Endothelial cell of umbilical vein (primary cell): ENCODE results near the gene GAB1. TPM values are rescaled to one million over a fixed set of nuclear protein-coding genes. Genes with fewer than 3 reads are reported as not detected.

ENCODE experiments used
- BruUV-seq: library from RNA; stranded (reverse); fragments of 400-500 nt; replicated peaks from 2 replicates; lab custom pipeline; 2021; lab: Mats Ljungman, UMichigan
- CTCF ChIA-PET: fragments of 300-600, 350-600 bp; sonication (Branson Sonifier 250); formaldehyde crosslinking; loops from one replicate; lab custom pipeline; 2021; ENCODE audit warnings: antibody characterized with exemption, inconsistent platforms; lab: Charles Lee
- POLR2A ChIA-PET: fragments of 300-600, 350-600 bp; sonication (Branson Sonifier 250); formaldehyde crosslinking; loops from one replicate; lab custom pipeline; 2021; ENCODE audit warnings: antibody characterized with exemption, inconsistent platforms; lab: Charles Lee
- DNase-seq: peaks from one replicate; pipeline ENCODE4 v3.0.0-alpha.2; 2011; ENCODE audit warnings: low read depth, low spot score
- FAIRE-seq: peaks from 2 replicates; lab custom pipeline; 2011; peaks lifted over from hg19 to GRCh38; lab: Jason Lieb, UNC
- H2AFZ ChIP-seq: 2 replicates; pipeline ENCODE4 v1.6.0; 2012; ENCODE audit warnings: low read depth, low read length, control low read depth, inconsistent platforms
- H3K27ac ChIP-seq: 2 replicates; pipeline ENCODE4 v1.5.1; 2011; ENCODE audit warnings: low read depth, mild to moderate bottlenecking, control low read depth, low read length, moderate library complexity; ENCODE audit not compliant: insufficient read depth
- H3K27me3 ChIP-seq, 2 experiments: 2 replicates each; pipeline versions ENCODE4 v1.6.0 to v1.6.1; 2011; ENCODE audit warnings: low read length in 2 of 2, mixed read lengths in 1 of 2; ENCODE audit not compliant: control insufficient read depth in 2 of 2, insufficient read depth in 2 of 2
- H3K36me3 ChIP-seq, 2 experiments: 2 replicates in 1 of 2; 3 replicates in 1 of 2; pipeline ENCODE4 v1.5.1; 2011; ENCODE audit warnings: low read length in 2 of 2, mild to moderate bottlenecking in 1 of 2, moderate library complexity in 1 of 2; ENCODE audit not compliant: control insufficient read depth in 2 of 2, insufficient read depth in 2 of 2; ENCODE audit errors: extremely low read depth in 1 of 2
- H3K4me1 ChIP-seq: 3 replicates; pipeline ENCODE4 v1.5.1; 2011; ENCODE audit warnings: mild to moderate bottlenecking, low read length; ENCODE audit not compliant: control insufficient read depth, insufficient read depth; ENCODE audit errors: extremely low read depth
- H3K4me2 ChIP-seq: 2 replicates; pipeline ENCODE4 v1.6.1; 2011; ENCODE audit warnings: low read length, control low read depth, mixed read lengths; ENCODE audit not compliant: insufficient read depth
- H3K4me3 ChIP-seq, 3 experiments: fragments of 200-600 bp in 1 of 3; sonication (generic), shearing (Covaris generic) in 1 of 3; replicated peaks in 1 of 3; 2 replicates each; pipeline ENCODE4 v1.5.1; 2011 to 2016; ENCODE audit warnings: control low read depth in 3 of 3, low read length in 3 of 3, mild to moderate bottlenecking in 2 of 3, inconsistent platforms in 1 of 3, low read depth in 1 of 3, moderate library complexity in 1 of 3; ENCODE audit not compliant: insufficient read depth in 1 of 3
- H3K79me2 ChIP-seq: 2 replicates; pipeline ENCODE4 v1.6.0; 2012; ENCODE audit warnings: low read length, inconsistent platforms; ENCODE audit not compliant: control insufficient read depth, insufficient read depth
- H3K9ac ChIP-seq: replicated peaks from 2 replicates; pipeline ENCODE3; 2011; ENCODE audit warnings: low read length, control low read depth; ENCODE audit not compliant: insufficient read depth; ENCODE audit errors: extremely low read depth
- H3K9me1 ChIP-seq: replicated peaks from 3 replicates; pipeline ENCODE4 v1.6.0; 2011; ENCODE audit warnings: mild to moderate bottlenecking, low read length; ENCODE audit not compliant: control insufficient read depth, insufficient read depth; ENCODE audit errors: extremely low read depth
- H3K9me3 ChIP-seq: replicated peaks from 2 replicates; pipeline ENCODE4 v1.5.1; 2012; ENCODE audit warnings: low read length, inconsistent platforms; ENCODE audit not compliant: control insufficient read depth, insufficient read depth
- H4K20me1 ChIP-seq: replicated peaks from 2 replicates; pipeline ENCODE3; 2011; ENCODE audit warnings: mild to moderate bottlenecking, low read length; ENCODE audit not compliant: control insufficient read depth, insufficient read depth; ENCODE audit errors: extremely low read depth
- EZH2 ChIP-seq: IDR thresholded peaks from 2 replicates; pipeline ENCODE4 v1.6.1; 2012; ENCODE audit warnings: borderline replicate concordance, low read depth, mild to moderate bottlenecking, moderate library complexity, low read length, inconsistent platforms; ENCODE audit not compliant: severe bottlenecking
- FOS ChIP-seq: IDR thresholded peaks from 2 replicates; pipeline ENCODE4 v1.6.1; 2011; ENCODE audit warnings: mild to moderate bottlenecking, low read length, moderate library complexity, borderline replicate concordance; ENCODE audit not compliant: insufficient read depth
- GATA2 ChIP-seq: IDR thresholded peaks from 2 replicates; pipeline ENCODE4 v1.7.0; 2011; ENCODE audit warnings: low read depth, mild to moderate bottlenecking, moderate library complexity, mixed read lengths, low read length; ENCODE audit not compliant: insufficient read length, insufficient read depth
- JUN ChIP-seq: IDR thresholded peaks from 2 replicates; pipeline ENCODE4 v1.6.1; 2011; ENCODE audit warnings: borderline replicate concordance, low read depth; ENCODE audit not compliant: insufficient read length, insufficient read depth
- MYC ChIP-seq: IDR thresholded peaks from one replicate; pipeline ENCODE4 v1.6.1; 2011; ENCODE audit warnings: mild to moderate bottlenecking, low read depth, low read length
- POLR2A ChIP-seq: IDR thresholded peaks from 2 replicates; pipeline ENCODE4 v1.6.1; 2012; ENCODE audit warnings: low read depth, mild to moderate bottlenecking, control low read depth, low read length
- POLR2AphosphoS5 ChIP-seq: IDR thresholded peaks from 2 replicates; pipeline ENCODE4 v1.6.1; 2012; ENCODE audit warnings: low read depth, mild to moderate bottlenecking, control low read depth, low read length, moderate library complexity; ENCODE audit not compliant: insufficient read depth
- dilution Hi-C: fragments of 300-500 bp; cut with MboI; formaldehyde crosslinking; loops from one replicate; pipeline ENCODE4 v1.15.0; 2019; ENCODE audit warnings: low sequenced_read_pairs; ENCODE audit not compliant: extremely low pct_ligation_motif_present
- intact Hi-C: fragments of 100-400 bp; cut with micrococcal nuclease; formaldehyde crosslinking; loops from one replicate; pipeline ENCODE4 v1.10.0; 2022
- polyA plus RNA-seq, 4 experiments: library from polyadenylated mRNA; depleted of rRNA in 3 of 4; stranded (reverse) in 3 of 4; unstranded in 1 of 4; fragments of >200 nt; gene quantifications; 2 replicates each; pipeline versions ENCODE4 v1.2.1 to v1.2.3, GENCODE V29; 2011 to 2012; ENCODE audit warnings: missing spikeins in 1 of 4
- total RNA-seq: library from RNA; stranded (reverse); gene quantifications from 2 replicates; pipeline ENCODE4 v1.2.3, GENCODE V29; 2021
- TF ChIP-seq, protein P1 (sequence below), 2 donors: IDR thresholded peaks; 1 replicate in 1 of 2; 2 replicates in 1 of 2; pipeline ENCODE4 v1.5.1; 2011; ENCODE audit warnings: low read length in 2 of 2, mild to moderate bottlenecking in 2 of 2, moderate library complexity in 2 of 2, control low read depth in 1 of 2, inconsistent platforms in 1 of 2, low read depth in 1 of 2; ENCODE audit not compliant: insufficient read depth in 1 of 2; ENCODE audit errors: extremely low read depth in 1 of 2
- TF ChIP-seq, protein P2 (sequence below): IDR thresholded peaks from 2 replicates; pipeline ENCODE4 v1.6.1; 2011; ENCODE audit not compliant: insufficient read depth, insufficient read length

GAB1 gene
- total and polyA plus RNA-seq, 2 donors (not counting 3 experiments of a cell fraction or from before 2014, with no cell fraction given), result 9.3 to 37.7 TPM

GRCh38 chr4:143344774-143345173 lies 8.1 kb downstream of the GAB1 start:
- FAIRE-seq (no peak), DNase-seq (peak; percentile 46)
- no peak overlapping the region for H3K27ac ChIP-seq
- CTCF ChIA-PET, result interaction anchor here (1.1 kb wide), 1 partner anchor 8 kb away, joined by 7 read pairs; the partner anchor contains the start of gene GAB1
- intact Hi-C loops, result no loop called here
- BruUV-seq, result no TSS peak
- H2AFZ ChIP-seq, result no peak overlapping the region
- no peaks in the 10 kb centered on the region for H3K27me3 ChIP-seq
- no peaks in the 10 kb centered on the region for H3K36me3 ChIP-seq
- H3K4me1 ChIP-seq, result no peaks in the 10 kb centered on the region
- no peaks in the 10 kb centered on the region for H3K79me2 ChIP-seq
- H3K4me2 ChIP-seq, result no peak overlapping the region
- TF ChIP-seq MYC (no peak), POLR2A (no peak), GATA2 (no peak), POLR2AphosphoS5 (no peak), EZH2 (no peak), FOS (no peak), JUN (no peak)
- TF ChIP-seq, protein P1, sequence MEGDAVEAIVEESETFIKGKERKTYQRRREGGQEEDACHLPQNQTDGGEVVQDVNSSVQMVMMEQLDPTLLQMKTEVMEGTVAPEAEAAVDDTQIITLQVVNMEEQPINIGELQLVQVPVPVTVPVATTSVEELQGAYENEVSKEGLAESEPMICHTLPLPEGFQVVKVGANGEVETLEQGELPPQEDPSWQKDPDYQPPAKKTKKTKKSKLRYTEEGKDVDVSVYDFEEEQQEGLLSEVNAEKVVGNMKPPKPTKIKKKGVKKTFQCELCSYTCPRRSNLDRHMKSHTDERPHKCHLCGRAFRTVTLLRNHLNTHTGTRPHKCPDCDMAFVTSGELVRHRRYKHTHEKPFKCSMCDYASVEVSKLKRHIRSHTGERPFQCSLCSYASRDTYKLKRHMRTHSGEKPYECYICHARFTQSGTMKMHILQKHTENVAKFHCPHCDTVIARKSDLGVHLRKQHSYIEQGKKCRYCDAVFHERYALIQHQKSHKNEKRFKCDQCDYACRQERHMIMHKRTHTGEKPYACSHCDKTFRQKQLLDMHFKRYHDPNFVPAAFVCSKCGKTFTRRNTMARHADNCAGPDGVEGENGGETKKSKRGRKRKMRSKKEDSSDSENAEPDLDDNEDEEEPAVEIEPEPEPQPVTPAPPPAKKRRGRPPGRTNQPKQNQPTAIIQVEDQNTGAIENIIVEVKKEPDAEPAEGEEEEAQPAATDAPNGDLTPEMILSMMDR (IDR thresholded peaks at IDR 0.05; ENCODE audit: extremely low read depth in 1 of 2, insufficient read depth in 1 of 2, low read depth in 1 of 2, low read length in 2 of 2), result no peak
- TF ChIP-seq, protein P2, sequence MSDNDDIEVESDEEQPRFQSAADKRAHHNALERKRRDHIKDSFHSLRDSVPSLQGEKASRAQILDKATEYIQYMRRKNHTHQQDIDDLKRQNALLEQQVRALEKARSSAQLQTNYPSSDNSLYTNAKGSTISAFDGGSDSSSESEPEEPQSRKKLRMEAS, result no peak
- H4K20me1 ChIP-seq, result no peaks in the 10 kb centered on the region
- POLR2A ChIA-PET, result no interaction called here
- no peaks in the 10 kb centered on the region for H3K9me1 ChIP-seq
- H3K4me3 ChIP-seq, result no peak overlapping the region
- H3K9ac ChIP-seq, result no peak overlapping the region
- dilution Hi-C loops, result no loop called here
- H3K9me3 ChIP-seq, result no peaks in the 10 kb centered on the region
